LNCaP clone FGC (cell line): ENCODE measurements around the gene PNPLA2.

Experiments used
- DNase-seq: peaks from one replicate; pipeline ENCODE4 v3.0.0-alpha.2; 2011; ENCODE audit warnings: low read depth
- H3K4me3 ChIP-seq: 2 replicates; pipeline ENCODE4 v1.5.1; 2011; ENCODE audit warnings: mild to moderate bottlenecking, low read depth, low read length, control low read depth
- TF ChIP-seq, protein P1 (sequence below): IDR thresholded peaks from 2 replicates; pipeline ENCODE4 v1.5.1; 2012; ENCODE audit warnings: mild to moderate bottlenecking; ENCODE audit not compliant: control insufficient read depth, insufficient read depth; ENCODE audit errors: extremely low read depth

PNPLA2 gene

DNA sequence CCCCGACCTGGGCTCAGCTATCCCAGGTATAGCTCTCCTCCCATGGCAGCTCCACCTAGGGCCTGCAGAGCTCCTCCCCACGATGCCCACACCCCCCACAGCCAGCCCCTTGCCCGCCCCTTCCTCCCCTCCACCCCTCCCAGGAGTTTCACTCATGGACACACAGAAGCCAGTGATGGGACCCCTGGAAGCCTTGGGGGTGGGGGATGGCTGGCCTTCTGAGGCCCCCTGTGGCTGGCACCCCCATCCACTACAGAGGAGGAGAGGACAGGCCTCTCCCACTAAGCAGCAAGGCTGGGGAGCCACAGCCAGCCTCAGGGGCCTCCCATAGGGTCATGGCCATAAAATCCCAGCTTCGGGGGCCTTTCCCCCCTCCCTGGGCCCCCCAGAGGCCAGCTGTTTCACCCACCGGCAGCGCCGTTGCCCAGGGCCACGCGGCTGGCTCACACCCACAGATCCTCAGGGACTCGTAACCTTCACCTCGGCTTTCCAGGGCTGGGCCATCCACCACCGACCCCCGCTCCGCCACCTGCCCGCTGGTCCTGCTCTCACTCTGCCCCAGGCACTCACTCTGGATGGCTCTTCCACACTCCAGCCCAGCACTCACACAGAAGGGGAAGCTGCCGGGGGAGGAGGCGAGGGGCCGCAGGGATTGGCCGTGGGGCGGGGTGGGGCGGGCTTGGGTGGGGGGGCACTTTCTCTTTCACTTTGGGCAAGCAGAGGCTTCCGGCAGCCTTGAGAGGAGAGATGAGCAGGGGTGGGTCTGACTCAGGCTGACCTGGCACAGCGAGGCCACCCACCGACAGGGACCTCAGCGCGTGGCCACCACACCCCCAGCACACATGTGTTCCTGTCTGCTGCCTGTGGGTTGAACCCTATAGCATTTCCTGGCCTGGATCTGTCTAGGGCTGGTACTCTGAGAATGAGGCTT, 22.8 kb upstream of the PNPLA2 start:
- no peak for DNase-seq
- peak overlapping the region; percentile 45 for H3K4me3 ChIP-seq
- TF ChIP-seq, protein P1, sequence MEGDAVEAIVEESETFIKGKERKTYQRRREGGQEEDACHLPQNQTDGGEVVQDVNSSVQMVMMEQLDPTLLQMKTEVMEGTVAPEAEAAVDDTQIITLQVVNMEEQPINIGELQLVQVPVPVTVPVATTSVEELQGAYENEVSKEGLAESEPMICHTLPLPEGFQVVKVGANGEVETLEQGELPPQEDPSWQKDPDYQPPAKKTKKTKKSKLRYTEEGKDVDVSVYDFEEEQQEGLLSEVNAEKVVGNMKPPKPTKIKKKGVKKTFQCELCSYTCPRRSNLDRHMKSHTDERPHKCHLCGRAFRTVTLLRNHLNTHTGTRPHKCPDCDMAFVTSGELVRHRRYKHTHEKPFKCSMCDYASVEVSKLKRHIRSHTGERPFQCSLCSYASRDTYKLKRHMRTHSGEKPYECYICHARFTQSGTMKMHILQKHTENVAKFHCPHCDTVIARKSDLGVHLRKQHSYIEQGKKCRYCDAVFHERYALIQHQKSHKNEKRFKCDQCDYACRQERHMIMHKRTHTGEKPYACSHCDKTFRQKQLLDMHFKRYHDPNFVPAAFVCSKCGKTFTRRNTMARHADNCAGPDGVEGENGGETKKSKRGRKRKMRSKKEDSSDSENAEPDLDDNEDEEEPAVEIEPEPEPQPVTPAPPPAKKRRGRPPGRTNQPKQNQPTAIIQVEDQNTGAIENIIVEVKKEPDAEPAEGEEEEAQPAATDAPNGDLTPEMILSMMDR: no peak

- TF ChIP-seq, protein P1: no peak
- no peak for DNase-seq
- H3K4me3 ChIP-seq: peak overlapping the region; percentile 94
These were observed 22.0 kb upstream of the PNPLA2 start for GRCh38 chr11:796565-797295.

GRCh38 chr11:797296-798092, 21.2 kb upstream of the PNPLA2 start:
- TF ChIP-seq, protein P1: no peak
- no peak for DNase-seq
- H3K4me3 ChIP-seq: peak overlapping the region; percentile 94

GRCh38 chr11:798093-798713, 20.5 kb upstream of the PNPLA2 start, which contains the start of gene SLC25A22:
TSS of gene SLC25A22 (minus strand) at chr11:798281. CDS start at chr11:795006, 3,275 bp downstream.
- H3K4me3 ChIP-seq: peak within 1 kb of the TSS; percentile 94
- DNase-seq: no peak
- TF ChIP-seq, protein P1: peak; percentile 87

DNA sequence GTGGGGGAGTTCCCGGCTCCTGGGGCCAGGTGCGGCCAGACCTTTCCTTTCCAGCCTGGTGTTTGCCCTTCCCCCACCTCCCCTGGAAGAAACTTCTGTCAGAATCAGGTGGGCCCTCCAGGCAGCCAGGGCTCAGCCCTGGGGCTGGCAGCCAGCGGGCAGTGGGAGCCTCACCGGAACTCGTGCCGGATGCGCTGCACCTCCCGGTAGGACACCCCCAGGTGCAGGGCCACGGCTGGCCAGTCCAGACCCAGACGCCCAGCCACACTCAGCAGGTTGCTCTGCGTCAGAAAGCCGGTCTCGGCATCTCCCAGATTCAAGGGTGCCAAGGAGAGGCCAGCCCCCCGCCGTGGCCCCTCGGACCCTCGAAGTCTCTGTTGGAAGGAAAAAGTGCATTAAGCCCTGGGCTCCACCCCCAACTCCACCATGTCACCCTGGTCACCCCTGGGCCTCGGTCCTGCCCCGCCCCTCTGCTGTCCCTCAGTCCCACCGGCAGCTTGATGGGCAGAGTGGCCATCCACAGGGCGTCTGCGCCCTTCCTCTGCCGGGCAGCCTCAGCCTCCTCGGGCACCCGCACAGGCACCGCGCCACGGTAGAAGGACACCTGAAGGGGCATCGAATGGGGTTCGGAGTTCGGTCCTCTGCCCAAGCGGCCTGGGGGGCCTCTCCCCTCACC, 18.9 kb upstream of the PNPLA2 start:
- no peak for DNase-seq
- H3K4me3 ChIP-seq: no peak overlapping the region
- TF ChIP-seq, protein P1: no peak

DNA sequence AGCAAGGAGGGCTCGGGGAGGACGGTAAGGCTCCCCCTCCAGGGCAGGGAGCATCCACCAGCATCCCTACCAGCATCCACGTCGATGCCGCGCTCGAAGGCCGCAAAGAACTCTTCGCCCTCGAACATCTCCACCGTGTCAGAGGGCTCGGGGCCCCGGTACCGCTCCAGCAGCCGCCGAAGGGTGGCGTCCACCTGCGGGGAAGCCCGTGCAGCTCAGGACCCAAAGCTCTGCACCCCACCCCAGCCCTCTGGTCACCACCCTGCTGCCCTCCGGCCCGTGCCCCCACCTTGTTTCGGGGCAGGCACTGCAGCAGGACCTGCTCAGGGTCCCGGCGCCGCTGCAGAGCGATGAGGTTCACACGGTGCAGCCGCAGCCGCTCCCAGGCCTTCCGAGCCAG, 18.2 kb upstream of the PNPLA2 start:
- TF ChIP-seq, protein P1: no peak
- H3K4me3 ChIP-seq: no peak overlapping the region
- DNase-seq: no peak
